ENCODE data around the gene ARHGAP23.

ARHGAP23 gene

GRCh38 chr17:38545531-38546225 lies 117.4 kb downstream of the ARHGAP23 start:
- DNase-seq (ENCODE audit: low read depth in 2 of 3, low spot score in 1 of 3) = no peak

GRCh38 chr17:38546396-38546795 lies 118.1 kb downstream of the ARHGAP23 start:
- DNase-seq (ENCODE audit: low read depth in 2 of 3, low spot score in 1 of 3) = no peak

GRCh38 chr17:38547444-38547843 lies 119.2 kb downstream of the ARHGAP23 start:
- DNase-seq (ENCODE audit: low read depth in 2 of 3, low spot score in 1 of 3) = no peak

- DNase-seq (ENCODE audit: low read depth in 2 of 3, low spot score in 1 of 3) = no peak
Measured at GRCh38 chr17:38549285-38549684, 121.0 kb downstream of the ARHGAP23 start.

- no peak for DNase-seq (ENCODE audit: low read depth in 2 of 3, low spot score in 1 of 3)
Measured at GRCh38 chr17:38550661-38551060, 122.4 kb downstream of the ARHGAP23 start.

GRCh38 chr17:38551121-38551520 lies 122.9 kb downstream of the ARHGAP23 start:
- no peak for DNase-seq (ENCODE audit: low read depth in 2 of 3, low spot score in 1 of 3)

GRCh38 chr17:38552343-38552742 lies 124.1 kb downstream of the ARHGAP23 start:
- no peak for DNase-seq (ENCODE audit: low read depth in 2 of 3, low spot score in 1 of 3)

- no peak for DNase-seq (ENCODE audit: low read depth in 2 of 3, low spot score in 1 of 3)
Measured at GRCh38 chr17:38554430-38555350, 126.4 kb downstream of the ARHGAP23 start.

GRCh38 chr17:38556239-38556638 lies 128.0 kb downstream of the ARHGAP23 start:
- DNase-seq (ENCODE audit: low read depth in 2 of 3, low spot score in 1 of 3) = no peak

GRCh38 chr17:38557396-38557795 lies 129.1 kb downstream of the ARHGAP23 start:
- DNase-seq (ENCODE audit: low read depth in 2 of 3, low spot score in 1 of 3) = no peak

GRCh38 chr17:38557836-38558727 lies 129.8 kb downstream of the ARHGAP23 start:
- peak; percentile 81 to 90 (median 83) for DNase-seq (ENCODE audit: low read depth in 2 of 3, low spot score in 1 of 3)

- DNase-seq (ENCODE audit: low read depth in 2 of 3, low spot score in 1 of 3) = no peak
Measured at GRCh38 chr17:38558728-38559050, 130.4 kb downstream of the ARHGAP23 start.

GRCh38 chr17:38559051-38559879 lies 131.0 kb downstream of the ARHGAP23 start:
- peak; percentile 75 to 89 (median 87) for DNase-seq (ENCODE audit: low read depth in 2 of 3, low spot score in 1 of 3)

- DNase-seq (ENCODE audit: low read depth in 2 of 3, low spot score in 1 of 3) = no peak
Measured at GRCh38 chr17:38559880-38560230, 131.6 kb downstream of the ARHGAP23 start.

- DNase-seq (ENCODE audit: low read depth in 2 of 3, low spot score in 1 of 3) = no peak
Measured at GRCh38 chr17:38560503-38561318, 132.4 kb downstream of the ARHGAP23 start.

- no peak for DNase-seq (ENCODE audit: low read depth in 2 of 3, low spot score in 1 of 3)
Measured at GRCh38 chr17:38561416-38562214, 133.4 kb downstream of the ARHGAP23 start.
